ENCODE measurements around the gene GSTA4.

The GSTA4 gene

GRCh38 chr6:53042112-53042511 is 47.0 kb upstream of the GSTA4 start:
- no peak overlapping the region for H2BK15ac ChIP-seq (ENCODE audit: low read length)
- H3K79me1 ChIP-seq (ENCODE audit: low read depth, low read length) = no peaks in the 10 kb centered on the region
- no peak overlapping the region for H2BK12ac ChIP-seq (ENCODE audit: low read length)
- no peak overlapping the region for H3K18ac ChIP-seq (ENCODE audit: low read length)
- no peak overlapping the region for H2AK5ac ChIP-seq (ENCODE audit: low read depth, low read length)
- peaks cover 11 to 50% of the 10 kb centered on the region in 2 donors for H3K36me3 ChIP-seq (replicated peaks in 1 of 2; ENCODE audit: control insufficient read depth in 2 of 2, insufficient read depth in 2 of 2, low read length in 2 of 2)
- H3K9me3 ChIP-seq (replicated peaks in 1 of 2; ENCODE audit: control insufficient read depth in 2 of 2, insufficient read depth in 1 of 2, low read depth in 1 of 2, low read length in 2 of 2) = no peaks in the 10 kb centered on the region
- no CpG with 5 or more reads among the region's 4 CpGs for WGBS, 2 donors (ENCODE audit: extremely low coverage in 2 of 2, insufficient read length in 2 of 2, insufficient replicate concordance in 1 of 2)
- no peak overlapping the region for H3K4me2 ChIP-seq (ENCODE audit: insufficient read depth, low read length, poor library complexity, severe bottlenecking)
- no peak overlapping the region for H3K14ac ChIP-seq (ENCODE audit: low read length)
- H3K4ac ChIP-seq (ENCODE audit: low read length) = no peak overlapping the region
- no peak overlapping the region for H3K27ac ChIP-seq (replicated peaks; ENCODE audit: low read length)
- no peak for DNase-seq (ENCODE audit: low spot score)
- H3K23ac ChIP-seq (ENCODE audit: low read depth, low read length, poor library complexity) = no peak overlapping the region
- no peak overlapping the region for H4K8ac ChIP-seq (ENCODE audit: low read depth, low read length)
- H2BK5ac ChIP-seq (ENCODE audit: low read length) = no peak overlapping the region
- H3K9ac ChIP-seq (ENCODE audit: low read depth, low read length, poor library complexity) = no peak overlapping the region
- H3K4me3 ChIP-seq (ENCODE audit: low read length in 2 of 2) = no peak overlapping the region
- H3K4me1 ChIP-seq (ENCODE audit: control insufficient read depth in 2 of 2, insufficient read depth in 1 of 2, low read depth in 1 of 2, low read length in 2 of 2) = peaks cover 4 to 13% of the 10 kb centered on the region in 2 donors
- no peak overlapping the region for H2BK120ac ChIP-seq (ENCODE audit: low read depth, low read length)
- H3K27me3 ChIP-seq (ENCODE audit: control insufficient read depth in 3 of 3, insufficient read depth in 3 of 3, low read depth in 1 of 3, low read length in 3 of 3) = no peaks in the 10 kb centered on the region
- no peak overlapping the region for H4K91ac ChIP-seq (ENCODE audit: low read depth, low read length, poor library complexity)
- no peak overlapping the region for H2AFZ ChIP-seq (ENCODE audit: low read length)

DNA sequence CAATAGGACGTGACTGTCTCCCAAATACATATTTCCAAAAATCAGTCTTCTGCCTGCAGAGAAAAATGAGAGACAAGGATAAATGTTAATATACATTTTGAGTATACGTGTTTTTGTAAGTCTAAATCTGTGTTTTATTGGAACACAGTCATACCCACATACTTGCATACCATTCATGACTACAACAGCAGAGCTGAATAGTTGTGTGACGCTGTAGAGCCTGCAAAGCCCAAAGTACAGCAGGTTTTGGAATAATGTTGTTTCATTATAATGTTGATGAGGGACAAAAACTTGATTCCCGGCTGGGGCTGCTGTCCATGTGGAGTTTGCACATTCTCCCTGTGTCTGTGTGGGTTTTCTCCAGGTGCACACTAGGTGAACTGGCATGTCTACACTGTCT is 46.3 kb upstream of the GSTA4 start:
- no CpG with 5 or more reads among the region's 4 CpGs for WGBS, 2 donors (ENCODE audit: extremely low coverage in 2 of 2, insufficient read length in 2 of 2, insufficient replicate concordance in 1 of 2)
- no peak overlapping the region for H3K4me3 ChIP-seq (ENCODE audit: low read length in 2 of 2)
- no peak overlapping the region for H2BK5ac ChIP-seq (ENCODE audit: low read length)
- peaks cover 11 to 54% of the 10 kb centered on the region in 2 donors for H3K36me3 ChIP-seq (replicated peaks in 1 of 2; ENCODE audit: control insufficient read depth in 2 of 2, insufficient read depth in 2 of 2, low read length in 2 of 2)
- no peak overlapping the region for H2BK120ac ChIP-seq (ENCODE audit: low read depth, low read length)
- H3K4me1 ChIP-seq (ENCODE audit: control insufficient read depth in 2 of 2, insufficient read depth in 1 of 2, low read depth in 1 of 2, low read length in 2 of 2) = peaks cover 4 to 13% of the 10 kb centered on the region in 2 donors
- no peaks in the 10 kb centered on the region for H3K27me3 ChIP-seq (ENCODE audit: control insufficient read depth in 3 of 3, insufficient read depth in 3 of 3, low read depth in 1 of 3, low read length in 3 of 3)
- no peak overlapping the region for H2AK5ac ChIP-seq (ENCODE audit: low read depth, low read length)
- H3K23ac ChIP-seq (ENCODE audit: low read depth, low read length, poor library complexity) = no peak overlapping the region
- H3K18ac ChIP-seq (ENCODE audit: low read length) = no peak overlapping the region
- no peak overlapping the region for H3K4ac ChIP-seq (ENCODE audit: low read length)
- no peak overlapping the region for H3K4me2 ChIP-seq (ENCODE audit: insufficient read depth, low read length, poor library complexity, severe bottlenecking)
- H2BK15ac ChIP-seq (ENCODE audit: low read length) = no peak overlapping the region
- DNase-seq (ENCODE audit: low spot score) = no peak
- H3K9ac ChIP-seq (ENCODE audit: low read depth, low read length, poor library complexity) = no peak overlapping the region
- no peak overlapping the region for H4K91ac ChIP-seq (ENCODE audit: low read depth, low read length, poor library complexity)
- no peaks in the 10 kb centered on the region for H3K79me1 ChIP-seq (ENCODE audit: low read depth, low read length)
- H4K8ac ChIP-seq (ENCODE audit: low read depth, low read length) = no peak overlapping the region
- H2BK12ac ChIP-seq (ENCODE audit: low read length) = no peak overlapping the region
- H3K14ac ChIP-seq (ENCODE audit: low read length) = no peak overlapping the region
- no peak overlapping the region for H3K27ac ChIP-seq (replicated peaks; ENCODE audit: low read length)
- no peaks in the 10 kb centered on the region for H3K9me3 ChIP-seq (replicated peaks in 1 of 2; ENCODE audit: control insufficient read depth in 2 of 2, insufficient read depth in 1 of 2, low read depth in 1 of 2, low read length in 2 of 2)
- H2AFZ ChIP-seq (ENCODE audit: low read length) = no peak overlapping the region

- no peak overlapping the region for H4K91ac ChIP-seq (ENCODE audit: low read depth, low read length, poor library complexity)
- no peak overlapping the region for H2BK12ac ChIP-seq (ENCODE audit: low read length)
- no peak overlapping the region for H4K8ac ChIP-seq (ENCODE audit: low read depth, low read length)
- H3K79me1 ChIP-seq (ENCODE audit: low read depth, low read length) = no peaks in the 10 kb centered on the region
- H3K14ac ChIP-seq (ENCODE audit: low read length) = no peak overlapping the region
- H3K4ac ChIP-seq (ENCODE audit: low read length) = no peak overlapping the region
- no peak overlapping the region for H2AFZ ChIP-seq (ENCODE audit: low read length)
- H3K4me1 ChIP-seq (ENCODE audit: control insufficient read depth in 2 of 2, insufficient read depth in 1 of 2, low read depth in 1 of 2, low read length in 2 of 2) = peaks cover 1 to 2% of the 10 kb centered on the region in 2 donors
- peaks cover 0 to 4% of the 10 kb centered on the region in 2 donors for H3K9me3 ChIP-seq (replicated peaks in 1 of 2; ENCODE audit: control insufficient read depth in 2 of 2, insufficient read depth in 1 of 2, low read depth in 1 of 2, low read length in 2 of 2)
- no peak overlapping the region for H3K4me3 ChIP-seq (ENCODE audit: low read length in 2 of 2)
- no peak overlapping the region for H3K23ac ChIP-seq (ENCODE audit: low read depth, low read length, poor library complexity)
- H3K9ac ChIP-seq (ENCODE audit: low read depth, low read length, poor library complexity) = no peak overlapping the region
- peaks cover 11 to 81% of the 10 kb centered on the region in 2 donors for H3K36me3 ChIP-seq (replicated peaks in 1 of 2; ENCODE audit: control insufficient read depth in 2 of 2, insufficient read depth in 2 of 2, low read length in 2 of 2)
- H2BK5ac ChIP-seq (ENCODE audit: low read length) = no peak overlapping the region
- H3K4me2 ChIP-seq (ENCODE audit: insufficient read depth, low read length, poor library complexity, severe bottlenecking) = no peak overlapping the region
- no peak for DNase-seq (ENCODE audit: low spot score)
- H2AK5ac ChIP-seq (ENCODE audit: low read depth, low read length) = no peak overlapping the region
- H2BK120ac ChIP-seq (ENCODE audit: low read depth, low read length) = no peak overlapping the region
- no peak overlapping the region for H3K18ac ChIP-seq (ENCODE audit: low read length)
- H2BK15ac ChIP-seq (ENCODE audit: low read length) = no peak overlapping the region
- no peaks in the 10 kb centered on the region for H3K27me3 ChIP-seq (ENCODE audit: control insufficient read depth in 3 of 3, insufficient read depth in 3 of 3, low read depth in 1 of 3, low read length in 3 of 3)
- H3K27ac ChIP-seq (replicated peaks; ENCODE audit: low read length) = no peak overlapping the region
Measured at GRCh38 chr6:53038596-53038995, 43.5 kb upstream of the GSTA4 start.

DNA sequence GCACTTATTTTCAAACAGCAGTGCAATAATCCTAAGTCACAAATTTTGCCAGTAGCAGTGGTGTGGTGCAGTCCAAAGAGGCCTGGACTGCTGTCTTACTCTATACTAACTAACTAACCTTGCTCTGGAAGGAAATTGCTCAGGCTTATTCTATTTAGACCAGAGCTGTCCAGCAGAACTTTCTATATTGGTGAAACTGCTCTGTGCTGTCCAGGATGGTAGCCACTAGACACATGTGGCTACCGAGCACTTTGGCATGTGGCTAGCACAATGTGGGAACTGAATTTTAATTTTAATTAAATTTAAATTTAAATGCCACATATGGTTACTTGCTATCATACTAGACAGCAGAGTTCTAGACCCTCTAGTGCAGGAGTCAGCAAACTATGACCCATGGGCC is 43.1 kb upstream of the GSTA4 start:
- Histone ChIP-seq H2BK5ac (ENCODE audit: low read length) (no peak overlapping the region), H2BK120ac (ENCODE audit: low read depth, low read length) (no peak overlapping the region), H3K27me3 (ENCODE audit: control insufficient read depth in 3 of 3, insufficient read depth in 3 of 3, low read depth in 1 of 3, low read length in 3 of 3) (no peaks in the 10 kb centered on the region), H3K4ac (ENCODE audit: low read length) (no peak overlapping the region), H3K23ac (ENCODE audit: low read depth, low read length, poor library complexity) (no peak overlapping the region), H3K36me3 (replicated peaks in 1 of 2; ENCODE audit: control insufficient read depth in 2 of 2, insufficient read depth in 2 of 2, low read length in 2 of 2) (peaks cover 12 to 86% of the 10 kb centered on the region in 2 donors), H4K91ac (ENCODE audit: low read depth, low read length, poor library complexity) (no peak overlapping the region), H2AFZ (ENCODE audit: low read length) (no peak overlapping the region), H3K4me3 (ENCODE audit: low read length in 2 of 2) (no peak overlapping the region), H3K4me2 (ENCODE audit: insufficient read depth, low read length, poor library complexity, severe bottlenecking) (no peak overlapping the region), H3K4me1 (ENCODE audit: control insufficient read depth in 2 of 2, insufficient read depth in 1 of 2, low read depth in 1 of 2, low read length in 2 of 2) (no peaks in the 10 kb centered on the region), H3K9ac (ENCODE audit: low read depth, low read length, poor library complexity) (no peak overlapping the region), H3K18ac (ENCODE audit: low read length) (no peak overlapping the region), H4K8ac (ENCODE audit: low read depth, low read length) (no peak overlapping the region), H2AK5ac (ENCODE audit: low read depth, low read length) (no peak overlapping the region), H3K14ac (ENCODE audit: low read length) (no peak overlapping the region), H2BK15ac (ENCODE audit: low read length) (no peak overlapping the region), H2BK12ac (ENCODE audit: low read length) (no peak overlapping the region), H3K27ac (replicated peaks; ENCODE audit: low read length) (no peak overlapping the region), H3K79me1 (ENCODE audit: low read depth, low read length) (no peaks in the 10 kb centered on the region), H3K9me3 (replicated peaks in 1 of 2; ENCODE audit: control insufficient read depth in 2 of 2, insufficient read depth in 1 of 2, low read depth in 1 of 2, low read length in 2 of 2) (peaks cover 0 to 4% of the 10 kb centered on the region in 2 donors)
- no CpG with 5 or more reads among the region's 1 CpG for WGBS, 2 donors (ENCODE audit: extremely low coverage in 2 of 2, insufficient read length in 2 of 2, insufficient replicate concordance in 1 of 2)
- DNase-seq (ENCODE audit: low spot score) = no peak

All from neuronal stem cell (in vitro differentiated cells).